ENCODE data around the gene TPSB2. TPM values are rescaled to one million over a fixed set of nuclear protein-coding genes. Genes with fewer than 3 reads are reported as not detected.

The TPSB2 gene
- total RNA-seq, 1 experiment from 2014 or later = 0.44 TPM

DNA sequence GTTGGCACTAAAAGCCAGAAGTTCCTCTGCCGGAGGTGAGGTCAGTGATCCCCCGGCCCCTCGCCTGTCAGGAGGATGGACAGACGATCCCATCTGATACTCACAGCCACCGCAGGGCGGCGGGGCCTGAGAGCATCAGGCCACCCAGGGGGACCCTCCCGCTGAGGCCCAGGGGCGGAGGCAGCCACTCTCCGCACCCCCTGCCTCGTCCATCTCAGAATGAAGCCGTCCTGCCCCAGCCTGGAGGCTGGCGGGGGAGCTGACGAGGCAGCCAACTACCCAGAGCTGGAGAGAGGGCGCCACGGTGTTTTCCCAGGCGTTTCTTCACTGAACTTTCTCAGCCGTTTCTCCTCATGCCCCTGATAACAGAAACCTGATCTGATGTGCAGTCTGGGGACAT is 48.5 kb upstream of the TPSB2 start:
- DNase-seq (ENCODE audit: low spot score) (no peak), ATAC-seq (peak; percentile 22; the same call in 1 of the 2 replicates)
- no peaks in the 10 kb centered on the region for H3K27me3 Mint-ChIP-seq (ENCODE audit: low read depth)
- H3K36me3 Mint-ChIP-seq = no peaks in the 10 kb centered on the region
- H3K4me3 Mint-ChIP-seq = no peak overlapping the region
- no peak overlapping the region for H3K27ac Mint-ChIP-seq
- POLR2A ChIA-PET = no interaction called here
- peak; percentile 88 for TF ChIP-seq ZNF317 (CRISPR knock-in tag; IDR thresholded peaks at IDR 0.05; ENCODE audit: borderline replicate concordance, low read depth)
- no peak for TF ChIP-seq JUN (CRISPR knock-in tag; IDR thresholded peaks at IDR 0.05)
- peak; percentile 83 for TF ChIP-seq ZNF423 (CRISPR knock-in tag; IDR thresholded peaks at IDR 0.05)
- CTCF ChIA-PET = interaction anchor here (1.0 to 2.6 kb wide), 5 partner anchors 8 to 48 kb away, joined by 3 to 6 read pairs (median 4); no protein-coding TSS in a partner anchor
- H3K4me1 Mint-ChIP-seq = peaks cover 7% of the 10 kb centered on the region
- H3K9me3 Mint-ChIP-seq = no peaks in the 10 kb centered on the region

DNA sequence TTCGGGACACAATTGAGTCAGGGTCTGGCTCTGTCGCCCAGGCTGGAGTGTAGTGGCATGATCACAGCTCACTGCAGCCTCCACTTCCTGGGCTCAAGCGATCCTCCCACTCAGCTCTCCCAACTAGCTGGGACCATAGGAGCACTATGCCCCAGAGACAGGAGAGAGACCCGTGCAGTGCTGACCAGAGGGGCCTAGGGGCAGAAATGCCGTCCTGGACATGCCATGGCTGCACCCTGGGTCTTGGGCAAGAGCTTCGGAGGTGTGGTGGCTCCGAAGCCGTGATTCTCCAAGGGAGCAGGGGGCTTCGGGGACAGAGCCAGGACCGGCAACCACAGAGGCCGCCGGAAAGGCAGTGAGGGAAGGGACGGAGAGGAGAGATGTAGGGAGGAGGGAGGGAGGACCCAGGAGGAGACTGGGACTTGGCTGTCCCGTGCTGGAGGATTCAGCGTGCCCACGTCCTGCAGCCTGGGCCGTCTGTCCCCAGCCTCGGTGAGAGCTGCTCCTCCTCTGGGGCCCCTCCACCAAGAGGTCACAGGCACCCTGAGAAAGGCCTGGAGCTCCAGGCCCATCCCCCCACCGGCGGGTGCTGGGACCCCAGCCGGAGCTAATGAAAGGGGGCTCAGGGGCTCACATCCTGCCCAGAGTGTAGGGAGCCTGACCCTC is 47.8 kb upstream of the TPSB2 start:
- no peaks in the 10 kb centered on the region for H3K36me3 Mint-ChIP-seq
- TF ChIP-seq ZNF396 (CRISPR knock-in tag; IDR thresholded peaks at IDR 0.05; ENCODE audit: borderline replicate concordance) = no peak
- TF ChIP-seq GABPB1 (CRISPR knock-in tag; IDR thresholded peaks at IDR 0.05) = no peak
- TF ChIP-seq ZNF263 (CRISPR knock-in tag; IDR thresholded peaks at IDR 0.05; ENCODE audit: low read depth) = peak; percentile 39; the same call in 1 of the 2 replicates
- DNase-seq (ENCODE audit: low spot score) (no peak), ATAC-seq (no peak)
- ChIA-PET POLR2A (no interaction called here), CTCF (interaction anchor here (1.0 to 1.4 kb wide), 4 partner anchors 8 to 48 kb away, joined by 3 to 4 read pairs (median 4); no protein-coding TSS in a partner anchor)
- H3K27me3 Mint-ChIP-seq (ENCODE audit: low read depth) = no peaks in the 10 kb centered on the region
- H3K4me1 Mint-ChIP-seq = peaks cover 2% of the 10 kb centered on the region
- no peak overlapping the region for H3K4me3 Mint-ChIP-seq
- no peaks in the 10 kb centered on the region for H3K9me3 Mint-ChIP-seq
- H3K27ac Mint-ChIP-seq = no peak overlapping the region

DNA sequence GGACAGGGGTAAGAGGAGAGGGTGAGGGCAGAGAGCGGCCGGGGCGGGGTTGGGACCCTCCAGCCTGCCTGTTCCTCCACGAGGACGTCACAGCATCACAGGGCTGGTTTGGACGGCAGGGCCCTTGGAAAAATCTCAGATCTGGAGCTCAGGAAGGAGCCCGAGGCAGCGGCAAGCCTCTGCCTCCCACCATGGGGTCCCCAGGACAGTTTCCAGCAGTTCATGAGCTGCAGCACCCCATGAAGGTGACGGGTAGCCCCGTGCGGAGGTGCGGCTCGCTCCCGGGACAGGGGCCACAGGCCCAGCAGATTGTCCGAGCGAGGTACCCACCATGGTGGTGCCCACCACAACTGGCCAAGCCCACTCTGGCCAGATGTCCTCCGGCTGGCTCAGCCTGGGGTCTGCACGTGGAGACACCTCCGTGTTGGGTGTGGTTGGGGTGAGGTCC is 47.2 kb upstream of the TPSB2 start:
- ATAC-seq = no peak

More for the DNA sequence above, 47.2 kb upstream of the TPSB2 start:
- H3K4me3 Mint-ChIP-seq = no peak overlapping the region
- H3K27me3 Mint-ChIP-seq (ENCODE audit: low read depth) = no peaks in the 10 kb centered on the region
- peaks cover 2% of the 10 kb centered on the region for H3K4me1 Mint-ChIP-seq
- CTCF ChIA-PET = interaction anchor here (1.2 kb wide), 1 partner anchor 9 kb away, joined by 4 read pairs; no protein-coding TSS in a partner anchor
- TF ChIP-seq ESRRA (CRISPR knock-in tag; IDR thresholded peaks at IDR 0.05; ENCODE audit: borderline replicate concordance) (no peak), IRF2 (CRISPR knock-in tag; IDR thresholded peaks at IDR 0.05; ENCODE audit: borderline replicate concordance, low read depth) (no peak), MYBL2 (CRISPR knock-in tag; IDR thresholded peaks at IDR 0.05) (no peak), RORB (CRISPR knock-in tag; IDR thresholded peaks at IDR 0.05) (no peak), HMGA2 (CRISPR knock-in tag; IDR thresholded peaks at IDR 0.05) (no peak), NR3C1 (CRISPR knock-in tag; conservative IDR thresholded peaks at IDR 0.05; ENCODE audit: low read depth) (no peak), GABPB1 (CRISPR knock-in tag; IDR thresholded peaks at IDR 0.05) (no peak), SMAD3 (CRISPR knock-in tag; IDR thresholded peaks at IDR 0.05; ENCODE audit: borderline replicate concordance) (no peak), ZNF232 (CRISPR knock-in tag; IDR thresholded peaks at IDR 0.05) (no peak), FOXJ3 (CRISPR knock-in tag; IDR thresholded peaks at IDR 0.05; ENCODE audit: borderline replicate concordance) (no peak)
- TF ChIP-seq, protein P1, sequence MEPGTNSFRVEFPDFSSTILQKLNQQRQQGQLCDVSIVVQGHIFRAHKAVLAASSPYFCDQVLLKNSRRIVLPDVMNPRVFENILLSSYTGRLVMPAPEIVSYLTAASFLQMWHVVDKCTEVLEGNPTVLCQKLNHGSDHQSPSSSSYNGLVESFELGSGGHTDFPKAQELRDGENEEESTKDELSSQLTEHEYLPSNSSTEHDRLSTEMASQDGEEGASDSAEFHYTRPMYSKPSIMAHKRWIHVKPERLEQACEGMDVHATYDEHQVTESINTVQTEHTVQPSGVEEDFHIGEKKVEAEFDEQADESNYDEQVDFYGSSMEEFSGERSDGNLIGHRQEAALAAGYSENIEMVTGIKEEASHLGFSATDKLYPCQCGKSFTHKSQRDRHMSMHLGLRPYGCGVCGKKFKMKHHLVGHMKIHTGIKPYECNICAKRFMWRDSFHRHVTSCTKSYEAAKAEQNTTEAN (CRISPR knock-in tag; IDR thresholded peaks at IDR 0.05) = no peak
- TF ChIP-seq, protein P2, sequence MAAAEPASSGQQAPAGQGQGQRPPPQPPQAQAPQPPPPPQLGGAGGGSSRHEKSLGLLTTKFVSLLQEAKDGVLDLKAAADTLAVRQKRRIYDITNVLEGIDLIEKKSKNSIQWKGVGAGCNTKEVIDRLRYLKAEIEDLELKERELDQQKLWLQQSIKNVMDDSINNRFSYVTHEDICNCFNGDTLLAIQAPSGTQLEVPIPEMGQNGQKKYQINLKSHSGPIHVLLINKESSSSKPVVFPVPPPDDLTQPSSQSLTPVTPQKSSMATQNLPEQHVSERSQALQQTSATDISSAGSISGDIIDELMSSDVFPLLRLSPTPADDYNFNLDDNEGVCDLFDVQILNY (CRISPR knock-in tag; IDR thresholded peaks at IDR 0.05) = no peak
- TF ChIP-seq, protein P3, sequence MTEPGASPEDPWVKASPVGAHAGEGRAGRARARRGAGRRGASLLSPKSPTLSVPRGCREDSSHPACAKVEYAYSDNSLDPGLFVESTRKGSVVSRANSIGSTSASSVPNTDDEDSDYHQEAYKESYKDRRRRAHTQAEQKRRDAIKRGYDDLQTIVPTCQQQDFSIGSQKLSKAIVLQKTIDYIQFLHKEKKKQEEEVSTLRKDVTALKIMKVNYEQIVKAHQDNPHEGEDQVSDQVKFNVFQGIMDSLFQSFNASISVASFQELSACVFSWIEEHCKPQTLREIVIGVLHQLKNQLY (CRISPR knock-in tag; IDR thresholded peaks at IDR 0.05) = no peak
- TF ChIP-seq, protein P4, sequence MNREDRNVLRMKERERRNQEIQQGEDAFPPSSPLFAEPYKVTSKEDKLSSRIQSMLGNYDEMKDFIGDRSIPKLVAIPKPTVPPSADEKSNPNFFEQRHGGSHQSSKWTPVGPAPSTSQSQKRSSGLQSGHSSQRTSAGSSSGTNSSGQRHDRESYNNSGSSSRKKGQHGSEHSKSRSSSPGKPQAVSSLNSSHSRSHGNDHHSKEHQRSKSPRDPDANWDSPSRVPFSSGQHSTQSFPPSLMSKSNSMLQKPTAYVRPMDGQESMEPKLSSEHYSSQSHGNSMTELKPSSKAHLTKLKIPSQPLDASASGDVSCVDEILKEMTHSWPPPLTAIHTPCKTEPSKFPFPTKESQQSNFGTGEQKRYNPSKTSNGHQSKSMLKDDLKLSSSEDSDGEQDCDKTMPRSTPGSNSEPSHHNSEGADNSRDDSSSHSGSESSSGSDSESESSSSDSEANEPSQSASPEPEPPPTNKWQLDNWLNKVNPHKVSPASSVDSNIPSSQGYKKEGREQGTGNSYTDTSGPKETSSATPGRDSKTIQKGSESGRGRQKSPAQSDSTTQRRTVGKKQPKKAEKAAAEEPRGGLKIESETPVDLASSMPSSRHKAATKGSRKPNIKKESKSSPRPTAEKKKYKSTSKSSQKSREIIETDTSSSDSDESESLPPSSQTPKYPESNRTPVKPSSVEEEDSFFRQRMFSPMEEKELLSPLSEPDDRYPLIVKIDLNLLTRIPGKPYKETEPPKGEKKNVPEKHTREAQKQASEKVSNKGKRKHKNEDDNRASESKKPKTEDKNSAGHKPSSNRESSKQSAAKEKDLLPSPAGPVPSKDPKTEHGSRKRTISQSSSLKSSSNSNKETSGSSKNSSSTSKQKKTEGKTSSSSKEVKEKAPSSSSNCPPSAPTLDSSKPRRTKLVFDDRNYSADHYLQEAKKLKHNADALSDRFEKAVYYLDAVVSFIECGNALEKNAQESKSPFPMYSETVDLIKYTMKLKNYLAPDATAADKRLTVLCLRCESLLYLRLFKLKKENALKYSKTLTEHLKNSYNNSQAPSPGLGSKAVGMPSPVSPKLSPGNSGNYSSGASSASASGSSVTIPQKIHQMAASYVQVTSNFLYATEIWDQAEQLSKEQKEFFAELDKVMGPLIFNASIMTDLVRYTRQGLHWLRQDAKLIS (CRISPR knock-in tag; IDR thresholded peaks at IDR 0.05; ENCODE audit: borderline replicate concordance) = no peak
- TF ChIP-seq, protein P5, sequence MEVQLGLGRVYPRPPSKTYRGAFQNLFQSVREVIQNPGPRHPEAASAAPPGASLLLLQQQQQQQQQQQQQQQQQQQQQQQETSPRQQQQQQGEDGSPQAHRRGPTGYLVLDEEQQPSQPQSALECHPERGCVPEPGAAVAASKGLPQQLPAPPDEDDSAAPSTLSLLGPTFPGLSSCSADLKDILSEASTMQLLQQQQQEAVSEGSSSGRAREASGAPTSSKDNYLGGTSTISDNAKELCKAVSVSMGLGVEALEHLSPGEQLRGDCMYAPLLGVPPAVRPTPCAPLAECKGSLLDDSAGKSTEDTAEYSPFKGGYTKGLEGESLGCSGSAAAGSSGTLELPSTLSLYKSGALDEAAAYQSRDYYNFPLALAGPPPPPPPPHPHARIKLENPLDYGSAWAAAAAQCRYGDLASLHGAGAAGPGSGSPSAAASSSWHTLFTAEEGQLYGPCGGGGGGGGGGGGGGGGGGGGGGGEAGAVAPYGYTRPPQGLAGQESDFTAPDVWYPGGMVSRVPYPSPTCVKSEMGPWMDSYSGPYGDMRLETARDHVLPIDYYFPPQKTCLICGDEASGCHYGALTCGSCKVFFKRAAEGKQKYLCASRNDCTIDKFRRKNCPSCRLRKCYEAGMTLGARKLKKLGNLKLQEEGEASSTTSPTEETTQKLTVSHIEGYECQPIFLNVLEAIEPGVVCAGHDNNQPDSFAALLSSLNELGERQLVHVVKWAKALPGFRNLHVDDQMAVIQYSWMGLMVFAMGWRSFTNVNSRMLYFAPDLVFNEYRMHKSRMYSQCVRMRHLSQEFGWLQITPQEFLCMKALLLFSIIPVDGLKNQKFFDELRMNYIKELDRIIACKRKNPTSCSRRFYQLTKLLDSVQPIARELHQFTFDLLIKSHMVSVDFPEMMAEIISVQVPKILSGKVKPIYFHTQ (CRISPR knock-in tag; IDR thresholded peaks at IDR 0.05) = no peak
- POLR2A ChIA-PET = no interaction called here
- no peaks in the 10 kb centered on the region for H3K36me3 Mint-ChIP-seq
- no peak overlapping the region for H3K27ac Mint-ChIP-seq
- H3K9me3 Mint-ChIP-seq = no peaks in the 10 kb centered on the region
- no peak for DNase-seq (ENCODE audit: low spot score)
